SK-N-SH (cell line): ENCODE measurements around the gene GRPEL2. TPM values are rescaled to one million over a fixed set of nuclear protein-coding genes. Genes with fewer than 3 reads are reported as not detected.

Experiments
- CTCF ChIA-PET: fragments of 300-600, 350-600 bp; formaldehyde crosslinking; extraction: SDS; loops from one replicate; lab custom pipeline; 2021; lab: Yijun Ruan, JAX
- POLR2A ChIA-PET: fragments of 350-600 bp; sonication (Branson Sonifier 250); formaldehyde crosslinking; extraction: SDS; loops from one replicate; lab custom pipeline; 2020; ENCODE audit warnings: antibody characterized with exemption, inconsistent platforms; lab: Yijun Ruan, JAX
- DNase-seq: peaks from one replicate; pipeline ENCODE4 v3.0.0; 2012
- H2AFZ ChIP-seq: fragments of 200-600 bp; sonication (generic); 2 replicates; pipeline ENCODE4 v1.8.1; 2016; ENCODE audit warnings: antibody characterized with exemption, mild to moderate bottlenecking, low read depth
- H3F3A ChIP-seq: fragments of 200-600 bp; sonication (generic); replicated peaks from 2 replicates; pipeline ENCODE3; 2016; ENCODE audit warnings: antibody characterized with exemption, mild to moderate bottlenecking; ENCODE audit not compliant: insufficient read depth
- H3K27ac ChIP-seq, 2 experiments: fragments of 200-500 bp in 1 of 2; fragments of 200-600 bp in 1 of 2; sonication (Bioruptor generic) in 1 of 2; sonication (generic), shearing (Covaris generic) in 1 of 2; 2 replicates each; pipeline versions ENCODE4 v1.5.1 to v1.6.1; 2014 to 2016; ENCODE audit warnings: low read depth in 2 of 2, inconsistent platforms in 1 of 2, low read length in 1 of 2, mild to moderate bottlenecking in 1 of 2, mixed read lengths in 1 of 2
- H3K27me3 ChIP-seq: fragments of 200-600 bp; sonication (generic), shearing (Covaris generic); 2 replicates; pipeline ENCODE4 v1.6.1; 2016; ENCODE audit warnings: mixed run types; ENCODE audit not compliant: insufficient read depth
- H3K36me3 ChIP-seq, 2 experiments: fragments of 200-500 bp in 1 of 2; fragments of 200-600 bp in 1 of 2; sonication (Bioruptor generic) in 1 of 2; sonication (generic) in 1 of 2; replicated peaks in 1 of 2; 2 replicates each; pipeline versions ENCODE3 to v1.5.1; 2014 to 2016; ENCODE audit warnings: low read length in 1 of 2, mild to moderate bottlenecking in 1 of 2; ENCODE audit not compliant: insufficient read depth in 2 of 2, control insufficient read depth in 1 of 2
- H3K4me1 ChIP-seq, 2 experiments: fragments of 200-500 bp in 1 of 2; fragments of 200-600 bp in 1 of 2; sonication (Bioruptor generic) in 1 of 2; sonication (generic), shearing (Covaris generic) in 1 of 2; 2 replicates each; pipeline versions ENCODE4 v1.5.1 to v1.6.1; 2014 to 2016; ENCODE audit warnings: low read depth in 1 of 2, low read length in 1 of 2, mixed run types in 1 of 2; ENCODE audit not compliant: insufficient read depth in 2 of 2, control insufficient read depth in 1 of 2
- H3K4me2 ChIP-seq: fragments of 200-600 bp; sonication (generic), shearing (Covaris generic); 2 replicates; pipeline ENCODE4 v1.6.1; 2017; ENCODE audit warnings: mixed run types
- H3K4me3 ChIP-seq, 2 experiments: fragments of 200-500 bp in 1 of 2; fragments of 200-600 bp in 1 of 2; sonication (Bioruptor generic) in 1 of 2; sonication (generic), shearing (Covaris generic) in 1 of 2; 2 replicates each; pipeline versions ENCODE4 v1.5.1 to v1.8.1; 2014 to 2016; ENCODE audit warnings: low read depth in 2 of 2, inconsistent platforms in 1 of 2, low read length in 1 of 2, mild to moderate bottlenecking in 1 of 2, mixed read lengths in 1 of 2, moderate library complexity in 1 of 2
- H3K79me2 ChIP-seq: fragments of 200-600 bp; sonication (generic); 2 replicates; pipeline ENCODE4 v1.8.1; 2017; ENCODE audit warnings: mild to moderate bottlenecking; ENCODE audit not compliant: insufficient read depth
- H3K9ac ChIP-seq: fragments of 200-600 bp; sonication (generic); 2 replicates; pipeline ENCODE4 v1.6.1; 2017; ENCODE audit warnings: mixed run types
- H3K9me2 ChIP-seq: fragments of 200-600 bp; sonication (generic); 2 replicates; pipeline ENCODE4 v1.6.1; 2017; ENCODE audit warnings: mixed run types
- H3K9me3 ChIP-seq: fragments of 200-600 bp; sonication (generic); 2 replicates; pipeline ENCODE4 v1.6.1; 2017; ENCODE audit warnings: mixed run types, mild to moderate bottlenecking, moderate library complexity
- H4K20me1 ChIP-seq: fragments of 200-600 bp; sonication (generic); 2 replicates; pipeline ENCODE4 v1.6.1; 2017; ENCODE audit warnings: mild to moderate bottlenecking, mixed run types; ENCODE audit not compliant: insufficient read depth
- CHD2 ChIP-seq: fragments of 150-350 bp; IDR thresholded peaks from 2 replicates; pipeline ENCODE4 v1.6.1; 2018; ENCODE audit warnings: low read length; ENCODE audit not compliant: partially characterized antibody
- EP300 ChIP-seq, 2 experiments: IDR thresholded peaks; 2 replicates each; pipeline versions ENCODE4 v1.4.0 to v1.6.1; 2012; ENCODE audit warnings: borderline replicate concordance in 1 of 2, low read depth in 1 of 2, low read length in 1 of 2
- EZH2phosphoT487 ChIP-seq: fragments of 200-600 bp; sonication (generic); IDR thresholded peaks from 2 replicates; pipeline ENCODE4 v1.6.1; 2017; ENCODE audit warnings: low read depth, mixed run types, mild to moderate bottlenecking, antibody characterized with exemption, moderate library complexity, borderline replicate concordance
- FOXM1 ChIP-seq: IDR thresholded peaks from 2 replicates; pipeline ENCODE4 v1.4.0; 2012; ENCODE audit warnings: low read depth, mild to moderate bottlenecking
- GATA2 ChIP-seq: sonication (generic); formaldehyde crosslinking; IDR thresholded peaks from 2 replicates; pipeline ENCODE4 v1.5.0; 2020; ENCODE audit warnings: mild to moderate bottlenecking, missing genetic modification reagents
- MEF2A ChIP-seq: IDR thresholded peaks from 2 replicates; pipeline ENCODE4 v1.4.0; 2012; ENCODE audit warnings: low read depth, borderline replicate concordance
- MXI1 ChIP-seq: IDR thresholded peaks from 2 replicates; pipeline ENCODE4 v1.6.1; 2012; ENCODE audit warnings: mild to moderate bottlenecking, low read depth, low read length, improper control_type of control experiment
- NFIC ChIP-seq: IDR thresholded peaks from 2 replicates; pipeline ENCODE4 v1.4.0; 2012; ENCODE audit warnings: borderline replicate concordance
- NRF1 ChIP-seq: IDR thresholded peaks from 2 replicates; pipeline ENCODE4 v1.6.1; 2012; ENCODE audit warnings: low read depth, mild to moderate bottlenecking, low read length
- PBX3 ChIP-seq: IDR thresholded peaks from 2 replicates; pipeline ENCODE4; 2012
- RCOR1 ChIP-seq: fragments of 150-350 bp; IDR thresholded peaks from 2 replicates; pipeline ENCODE4 v1.6.1; 2017; ENCODE audit warnings: antibody characterized with exemption, low read length
- REST ChIP-seq: IDR thresholded peaks from 2 replicates; pipeline ENCODE4 v1.6.1; 2012; ENCODE audit warnings: mild to moderate bottlenecking, low read depth, low read length, moderate library complexity
- RXRA ChIP-seq: IDR thresholded peaks from 2 replicates; pipeline ENCODE4 v1.4.0; 2012; ENCODE audit warnings: low read depth, mild to moderate bottlenecking, borderline replicate concordance
- SIN3A ChIP-seq: IDR thresholded peaks from 2 replicates; pipeline ENCODE4 v1.6.1; 2012; ENCODE audit warnings: low read depth, mild to moderate bottlenecking, low read length, moderate library complexity, borderline replicate concordance
- SMC3 ChIP-seq: IDR thresholded peaks from 2 replicates; pipeline ENCODE4 v1.6.1; 2012; ENCODE audit warnings: low read depth, low read length, improper control_type of control experiment
- USF2 ChIP-seq: fragments of 150-350 bp; IDR thresholded peaks from 2 replicates; pipeline ENCODE4 v1.6.1; 2017; ENCODE audit warnings: antibody characterized with exemption, low read length, low read depth, borderline replicate concordance
- WGBS: methylation state at CpG from one replicate; pipeline ENCODE4 v1.1.6; 2017; ENCODE audit warnings: low lambda C conversion rate; 5-methylcytosine and 5-hydroxymethylcytosine counted together
- polyA plus RNA-seq, 3 experiments: library from polyadenylated mRNA; depleted of rRNA; stranded (reverse); fragments of >200 nt; gene quantifications; 2 replicates each; pipeline ENCODE4 v1.2.3, GENCODE V29; 2012
- TF ChIP-seq, protein P1 (sequence below): IDR thresholded peaks from 2 replicates; pipeline ENCODE4 v1.4.0; 2012; ENCODE audit warnings: low read depth, borderline replicate concordance
- TF ChIP-seq, protein P2 (sequence below): IDR thresholded peaks from 2 replicates; pipeline ENCODE4 v1.4.0; 2012; ENCODE audit warnings: low read depth, borderline replicate concordance

Gene GRPEL2
- polyA plus RNA-seq, 1 of the 3 experiments (the other 2 are of a cell fraction) = 4.6 TPM

DNA sequence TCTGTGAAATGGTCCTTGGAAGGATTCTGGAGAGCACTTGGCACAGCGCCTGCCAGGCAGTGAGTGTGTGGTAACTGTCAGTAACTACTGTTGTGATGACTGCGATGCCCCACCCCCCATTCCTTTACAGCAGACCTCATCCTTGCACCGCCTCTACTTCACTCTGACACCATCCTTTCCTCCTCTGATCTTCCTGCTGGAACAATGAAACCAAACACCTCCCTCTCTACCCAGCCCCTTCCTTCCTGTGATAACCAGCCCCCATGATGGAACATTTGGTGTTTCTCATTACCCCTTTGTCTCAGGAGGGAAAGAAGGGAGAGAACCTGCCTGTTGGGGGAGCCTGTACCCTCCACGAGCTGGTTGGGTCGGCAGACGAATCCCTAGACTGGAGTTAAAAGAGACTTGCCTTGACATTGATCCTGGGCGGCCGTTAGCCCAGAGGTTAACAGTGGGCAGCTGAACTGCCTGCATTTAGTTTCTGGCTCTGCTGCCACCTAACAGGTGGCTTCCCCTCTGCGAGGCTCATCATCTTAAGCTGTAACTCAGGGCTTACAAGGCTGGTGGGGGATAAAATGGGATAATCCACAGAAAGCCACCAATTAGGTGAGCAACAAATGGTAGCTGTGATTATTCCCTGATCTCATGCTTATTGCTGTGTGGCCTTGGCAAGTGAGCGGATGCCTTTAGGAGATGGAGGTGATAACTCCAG, 34.2 kb upstream of the GRPEL2 start:
- no peak overlapping the region for H3K4me3 ChIP-seq
- no peaks in the 10 kb centered on the region for H3F3A ChIP-seq
- no peaks in the 10 kb centered on the region for H3K79me2 ChIP-seq
- H3K9me3 ChIP-seq = no peaks in the 10 kb centered on the region
- no peaks in the 10 kb centered on the region for H3K27me3 ChIP-seq
- no peaks in the 10 kb centered on the region for H3K4me1 ChIP-seq
- peaks cover 0 to 5% of the 10 kb centered on the region in 2 experiments for H3K36me3 ChIP-seq
- POLR2A ChIA-PET = no interaction called here
- H4K20me1 ChIP-seq = no peaks in the 10 kb centered on the region
- no peak overlapping the region for H2AFZ ChIP-seq
- CTCF ChIA-PET = interaction anchor here (0.5 to 4.8 kb wide), 7 partner anchors 39 to 124 kb away, joined by 3 to 23 read pairs (median 7); partner anchors contain the start of gene AFAP1L1
- H3K4me2 ChIP-seq = no peak overlapping the region
- H3K9me2 ChIP-seq = no peaks in the 10 kb centered on the region
- H3K9ac ChIP-seq = no peak overlapping the region
- no peak for DNase-seq
- 92% methylated on average over 10 of the region's 10 CpGs for WGBS
- no peak overlapping the region for H3K27ac ChIP-seq
- no peak for TF ChIP-seq NRF1
- TF ChIP-seq SIN3A = no peak
- TF ChIP-seq, protein P1, sequence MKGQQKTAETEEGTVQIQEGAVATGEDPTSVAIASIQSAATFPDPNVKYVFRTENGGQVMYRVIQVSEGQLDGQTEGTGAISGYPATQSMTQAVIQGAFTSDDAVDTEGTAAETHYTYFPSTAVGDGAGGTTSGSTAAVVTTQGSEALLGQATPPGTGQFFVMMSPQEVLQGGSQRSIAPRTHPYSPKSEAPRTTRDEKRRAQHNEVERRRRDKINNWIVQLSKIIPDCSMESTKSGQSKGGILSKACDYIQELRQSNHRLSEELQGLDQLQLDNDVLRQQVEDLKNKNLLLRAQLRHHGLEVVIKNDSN = no peak
- TF ChIP-seq MEF2A = no peak
- TF ChIP-seq, protein P2, sequence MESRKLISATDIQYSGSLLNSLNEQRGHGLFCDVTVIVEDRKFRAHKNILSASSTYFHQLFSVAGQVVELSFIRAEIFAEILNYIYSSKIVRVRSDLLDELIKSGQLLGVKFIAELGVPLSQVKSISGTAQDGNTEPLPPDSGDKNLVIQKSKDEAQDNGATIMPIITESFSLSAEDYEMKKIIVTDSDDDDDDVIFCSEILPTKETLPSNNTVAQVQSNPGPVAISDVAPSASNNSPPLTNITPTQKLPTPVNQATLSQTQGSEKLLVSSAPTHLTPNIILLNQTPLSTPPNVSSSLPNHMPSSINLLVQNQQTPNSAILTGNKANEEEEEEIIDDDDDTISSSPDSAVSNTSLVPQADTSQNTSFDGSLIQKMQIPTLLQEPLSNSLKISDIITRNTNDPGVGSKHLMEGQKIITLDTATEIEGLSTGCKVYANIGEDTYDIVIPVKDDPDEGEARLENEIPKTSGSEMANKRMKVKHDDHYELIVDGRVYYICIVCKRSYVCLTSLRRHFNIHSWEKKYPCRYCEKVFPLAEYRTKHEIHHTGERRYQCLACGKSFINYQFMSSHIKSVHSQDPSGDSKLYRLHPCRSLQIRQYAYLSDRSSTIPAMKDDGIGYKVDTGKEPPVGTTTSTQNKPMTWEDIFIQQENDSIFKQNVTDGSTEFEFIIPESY = no peak
- TF ChIP-seq PBX3 = 0 out of 2 replicates have a peak, but pooled peaks have one; percentile 17
- TF ChIP-seq GATA2 = no peak
- TF ChIP-seq SMC3 = no peak
- TF ChIP-seq EP300 (IDR thresholded peaks at IDR 0.05; ENCODE audit: borderline replicate concordance in 1 of 2, low read depth in 1 of 2, low read length in 1 of 2) = no peak
- no peak for TF ChIP-seq RXRA
- no peak for TF ChIP-seq EZH2phosphoT487
- no peak for TF ChIP-seq CHD2
- TF ChIP-seq RCOR1 = no peak
- TF ChIP-seq NFIC = peak; percentile 27; the same call in 1 of the 2 replicates
- TF ChIP-seq REST = no peak
- no peak for TF ChIP-seq USF2
- no peak for TF ChIP-seq MXI1
- TF ChIP-seq FOXM1 = no peak
